ENCODE data around the gene TMTC2. TPM values are rescaled to one million over a fixed set of nuclear protein-coding genes. Genes with fewer than 3 reads are reported as not detected.

TMTC2 gene
- total RNA-seq, 2 experiments from 2014 or later = 1.8 to 2.1 TPM

GRCh38 chr12:83059107-83059506 lies 372.4 kb downstream of the TMTC2 start:
- Histone ChIP-seq H3K27ac (ENCODE audit: low read depth in 1 of 2, low read length in 2 of 2) (no peak overlapping the region), H3K4me1 (ENCODE audit: insufficient read depth, low read length) (no peaks in the 10 kb centered on the region), H3K36me3 (ENCODE audit: insufficient read depth, low read length) (no peaks in the 10 kb centered on the region), H3K4me3 (ENCODE audit: low read length) (no peak overlapping the region), H3K9me3 (ENCODE audit: control insufficient read depth in 1 of 2, insufficient read depth in 1 of 2, low read length in 2 of 2) (no peaks in the 10 kb centered on the region), H3K27me3 (ENCODE audit: control insufficient read depth in 1 of 2, insufficient read depth in 2 of 2, low read length in 2 of 2) (no peaks in the 10 kb centered on the region)
- ChIA-PET CTCF (no interaction called here), POLR2A (no interaction called here)
- Mint-ChIP-seq H3K36me3 (ENCODE audit: low read depth) (no peaks in the 10 kb centered on the region), H3K9me3 (no peaks in the 10 kb centered on the region), H3K4me3 (no peak overlapping the region), H3K4me1 (ENCODE audit: low read depth) (no peaks in the 10 kb centered on the region), H3K27me3 (no peaks in the 10 kb centered on the region), H3K27ac (no peak overlapping the region)
- DNase-seq = no peak
- intact Hi-C loops (cut with DNase I, micrococcal nuclease) = no loop called here
- no peak for ATAC-seq (ENCODE audit: poor library complexity)
- TF ChIP-seq CTCF (IDR thresholded peaks at IDR 0.05) = no peak

- H3K4me3 Mint-ChIP-seq = no peak overlapping the region
- H3K9me3 Mint-ChIP-seq = peaks cover 4% of the 10 kb centered on the region
- DNase-seq = no peak
- Histone ChIP-seq H3K27me3 (ENCODE audit: control insufficient read depth in 1 of 2, insufficient read depth in 2 of 2, low read length in 2 of 2) (no peaks in the 10 kb centered on the region), H3K9me3 (ENCODE audit: control insufficient read depth in 1 of 2, insufficient read depth in 1 of 2, low read length in 2 of 2) (no peaks in the 10 kb centered on the region), H3K4me3 (ENCODE audit: low read length) (no peak overlapping the region), H3K36me3 (ENCODE audit: insufficient read depth, low read length) (no peaks in the 10 kb centered on the region), H3K4me1 (ENCODE audit: insufficient read depth, low read length) (no peaks in the 10 kb centered on the region), H3K27ac (ENCODE audit: low read depth in 1 of 2, low read length in 2 of 2) (no peak overlapping the region)
- CTCF ChIA-PET = no interaction called here
- no peak overlapping the region for H3K27ac Mint-ChIP-seq
- POLR2A ChIA-PET = no interaction called here
- no peak for ATAC-seq (ENCODE audit: poor library complexity)
- TF ChIP-seq CTCF (IDR thresholded peaks at IDR 0.05) = no peak
- H3K27me3 Mint-ChIP-seq = no peaks in the 10 kb centered on the region
- H3K36me3 Mint-ChIP-seq (ENCODE audit: low read depth) = no peaks in the 10 kb centered on the region
- no peaks in the 10 kb centered on the region for H3K4me1 Mint-ChIP-seq (ENCODE audit: low read depth)
- intact Hi-C loops (cut with DNase I, micrococcal nuclease) = no loop called here
Observed at GRCh38 chr12:83065562-83065961, 378.9 kb downstream of the TMTC2 start.

- H3K27me3 ChIP-seq (ENCODE audit: control insufficient read depth in 1 of 2, insufficient read depth in 2 of 2, low read length in 2 of 2) = no peaks in the 10 kb centered on the region
- no peak for ATAC-seq (ENCODE audit: poor library complexity)
- ChIA-PET CTCF (no interaction called here), POLR2A (no interaction called here)
- no peak overlapping the region for H3K27ac ChIP-seq (ENCODE audit: low read depth in 1 of 2, low read length in 2 of 2)
- no peak overlapping the region for H3K4me3 Mint-ChIP-seq
- no peaks in the 10 kb centered on the region for H3K27me3 Mint-ChIP-seq
- H3K9me3 ChIP-seq (ENCODE audit: control insufficient read depth in 1 of 2, insufficient read depth in 1 of 2, low read length in 2 of 2) = no peaks in the 10 kb centered on the region
- H3K4me1 Mint-ChIP-seq (ENCODE audit: low read depth) = no peaks in the 10 kb centered on the region
- peaks cover 11% of the 10 kb centered on the region for H3K9me3 Mint-ChIP-seq
- no peak overlapping the region for H3K27ac Mint-ChIP-seq
- H3K4me3 ChIP-seq (ENCODE audit: low read length) = no peak overlapping the region
- no peaks in the 10 kb centered on the region for H3K36me3 ChIP-seq (ENCODE audit: insufficient read depth, low read length)
- no peak for TF ChIP-seq CTCF (IDR thresholded peaks at IDR 0.05)
- no peaks in the 10 kb centered on the region for H3K36me3 Mint-ChIP-seq (ENCODE audit: low read depth)
- H3K4me1 ChIP-seq (ENCODE audit: insufficient read depth, low read length) = no peaks in the 10 kb centered on the region
- DNase-seq = no peak
- intact Hi-C loops (cut with DNase I, micrococcal nuclease) = no loop called here
Observed at GRCh38 chr12:83067981-83068380, 381.3 kb downstream of the TMTC2 start.

Data from CD4-positive, alpha-beta T cell (primary cell).